ENCODE data around the gene TENM4. TPM values are rescaled to one million over a fixed set of nuclear protein-coding genes. Genes with fewer than 3 reads are reported as not detected.
A peak's percentile ranks its signal among the peaks of the same experiment; 100 is the strongest.

Gene TENM4
- total and polyA plus RNA-seq, 11 donors: 0.08 to 6.4 (median 1.0) TPM

DNA sequence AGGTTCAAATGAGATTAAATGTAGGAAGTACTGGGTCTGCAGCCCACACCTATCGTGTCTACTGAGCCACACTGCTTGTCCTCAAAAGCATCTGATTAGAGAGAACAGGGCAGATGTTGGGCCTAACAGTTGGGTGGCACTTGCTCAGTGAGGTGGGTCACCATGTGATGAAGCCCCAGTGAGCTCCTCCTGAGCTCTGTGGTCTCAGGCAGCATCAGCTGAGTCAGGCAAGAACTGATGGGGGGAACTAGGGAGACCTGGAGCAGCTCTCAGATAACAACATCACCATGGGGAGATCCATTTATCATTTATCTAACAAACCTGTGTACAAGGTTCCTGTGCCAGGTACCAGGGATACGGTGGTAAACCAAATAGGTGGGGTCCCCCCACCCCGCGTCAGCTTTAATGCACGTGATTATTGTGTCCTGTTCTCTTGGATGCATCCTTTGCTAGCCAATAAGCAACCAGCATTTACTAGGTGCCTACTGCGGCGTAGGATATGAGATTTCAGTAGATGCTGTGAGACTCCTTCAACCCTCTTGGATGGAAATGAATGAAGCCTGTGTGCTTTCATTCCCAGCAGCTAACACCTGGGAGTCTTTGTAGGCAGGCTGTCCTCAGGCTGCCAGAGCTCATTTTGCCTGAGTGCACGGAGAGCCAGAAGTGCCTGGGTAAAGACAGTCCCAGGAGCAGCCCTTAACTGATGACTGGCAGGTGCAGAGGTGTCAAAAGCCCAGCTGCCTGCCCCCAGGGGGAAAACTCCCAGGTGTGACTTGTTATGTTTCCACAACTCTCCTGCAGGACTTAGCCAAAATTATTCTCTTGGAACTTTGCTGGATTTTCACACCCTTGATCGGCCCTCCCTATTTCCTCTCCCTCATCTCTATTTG lies 792.6 kb downstream of the TENM4 start:
- DNase-seq: no peak
- 74 to 77% (median 76%) methylated on average over 9 of the region's 9 CpGs for WGBS, 4 donors
- no peaks in the 10 kb centered on the region for H3K4me1 ChIP-seq
- no peak for ATAC-seq
- peaks cover 0 to 16% (median 0%) of the 10 kb centered on the region in 9 donors for H3K27me3 ChIP-seq
- intact Hi-C loops (cut with DNase I): loop anchor here (2.0 to 10.0 kb wide), 15 partner anchors 64 to 847 kb away; no protein-coding TSS in a partner anchor
- H3K9me3 ChIP-seq: no peaks in the 10 kb centered on the region
- H3K4me3 ChIP-seq: no peak overlapping the region
- TF ChIP-seq, protein P1, sequence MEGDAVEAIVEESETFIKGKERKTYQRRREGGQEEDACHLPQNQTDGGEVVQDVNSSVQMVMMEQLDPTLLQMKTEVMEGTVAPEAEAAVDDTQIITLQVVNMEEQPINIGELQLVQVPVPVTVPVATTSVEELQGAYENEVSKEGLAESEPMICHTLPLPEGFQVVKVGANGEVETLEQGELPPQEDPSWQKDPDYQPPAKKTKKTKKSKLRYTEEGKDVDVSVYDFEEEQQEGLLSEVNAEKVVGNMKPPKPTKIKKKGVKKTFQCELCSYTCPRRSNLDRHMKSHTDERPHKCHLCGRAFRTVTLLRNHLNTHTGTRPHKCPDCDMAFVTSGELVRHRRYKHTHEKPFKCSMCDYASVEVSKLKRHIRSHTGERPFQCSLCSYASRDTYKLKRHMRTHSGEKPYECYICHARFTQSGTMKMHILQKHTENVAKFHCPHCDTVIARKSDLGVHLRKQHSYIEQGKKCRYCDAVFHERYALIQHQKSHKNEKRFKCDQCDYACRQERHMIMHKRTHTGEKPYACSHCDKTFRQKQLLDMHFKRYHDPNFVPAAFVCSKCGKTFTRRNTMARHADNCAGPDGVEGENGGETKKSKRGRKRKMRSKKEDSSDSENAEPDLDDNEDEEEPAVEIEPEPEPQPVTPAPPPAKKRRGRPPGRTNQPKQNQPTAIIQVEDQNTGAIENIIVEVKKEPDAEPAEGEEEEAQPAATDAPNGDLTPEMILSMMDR (IDR thresholded peaks at IDR 0.05): no peak
- TF ChIP-seq POLR2A (IDR thresholded peaks at IDR 0.05): no peak
- H3K36me3 ChIP-seq: no peaks in the 10 kb centered on the region
- no peak overlapping the region for H3K27ac ChIP-seq

DNA sequence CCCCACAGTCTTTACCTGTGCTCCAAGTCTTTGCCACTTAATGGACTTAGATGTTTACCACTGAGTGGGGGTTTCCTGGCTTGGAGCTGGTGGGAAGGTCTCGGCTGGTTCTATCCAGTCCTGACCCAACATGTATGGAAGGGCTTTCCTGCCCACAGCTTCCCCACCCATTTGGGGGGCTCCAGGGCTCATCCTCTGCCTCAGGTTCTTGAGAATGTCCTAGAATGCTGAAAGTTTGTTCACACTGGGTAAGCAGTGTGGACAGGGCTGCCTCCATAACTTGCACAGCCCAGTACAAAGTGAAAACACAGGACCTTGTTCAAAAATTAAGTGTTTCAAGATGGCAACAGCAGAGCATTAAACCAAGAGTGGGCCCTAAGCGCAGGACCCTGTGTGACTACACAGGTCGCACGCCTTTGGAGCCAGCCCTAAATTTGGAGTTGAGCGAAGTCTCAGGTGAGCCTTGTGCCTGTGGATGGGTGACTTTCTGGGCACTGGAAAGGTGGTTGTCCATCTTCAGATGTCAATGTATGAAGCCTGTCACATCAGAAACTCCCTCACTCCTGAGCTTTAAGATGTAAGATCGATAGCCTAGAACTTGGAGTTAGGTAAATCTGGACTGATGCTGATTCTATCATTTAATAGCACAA lies 793.4 kb downstream of the TENM4 start:
- H3K27me3 ChIP-seq: peaks cover 0 to 16% (median 0%) of the 10 kb centered on the region in 9 donors
- H3K4me3 ChIP-seq: no peak overlapping the region
- ATAC-seq (no peak), DNase-seq (no peak)
- H3K27ac ChIP-seq: no peak overlapping the region
- H3K36me3 ChIP-seq: no peaks in the 10 kb centered on the region
- WGBS, 4 donors: 79 to 96% (median 86%) methylated on average over 6 of the region's 6 CpGs
- no peak for TF ChIP-seq POLR2A (IDR thresholded peaks at IDR 0.05)
- TF ChIP-seq, protein P1 (IDR thresholded peaks at IDR 0.05): no peak
- H3K4me1 ChIP-seq: no peaks in the 10 kb centered on the region
- intact Hi-C loops (cut with DNase I): loop anchor here (2.0 to 10.0 kb wide), 15 partner anchors 65 to 847 kb away; no protein-coding TSS in a partner anchor
- no peaks in the 10 kb centered on the region for H3K9me3 ChIP-seq

DNA sequence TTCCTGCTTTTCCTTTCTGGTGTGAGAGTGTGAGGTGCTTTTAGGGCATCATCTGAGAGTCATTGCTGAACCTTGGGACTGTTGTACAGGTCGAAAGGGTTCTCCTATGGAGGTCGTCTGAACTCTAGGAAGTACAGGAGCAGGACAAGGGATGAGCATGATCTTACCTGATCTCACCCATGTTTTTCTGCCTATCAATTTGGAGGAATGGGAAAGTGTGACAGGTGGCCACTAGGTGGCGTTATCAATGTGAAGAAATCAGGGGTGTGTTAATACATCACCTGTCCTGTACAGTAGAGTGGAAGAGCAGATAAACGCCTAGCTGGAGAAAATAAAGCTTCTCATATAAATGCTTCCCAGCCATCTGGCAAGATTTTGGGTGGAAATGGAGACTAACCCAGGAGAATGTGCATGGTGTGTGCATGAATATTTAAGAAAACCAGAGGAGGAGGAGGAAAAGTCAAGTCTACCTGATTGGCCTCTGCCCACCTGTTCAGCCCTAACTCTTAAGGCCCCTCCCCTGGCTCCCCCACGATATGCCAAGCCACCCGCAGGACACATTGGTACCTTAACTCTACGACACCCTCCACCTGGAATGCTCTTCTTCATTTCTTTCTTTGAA lies 794.2 kb downstream of the TENM4 start:
- Histone ChIP-seq H3K4me1 (no peaks in the 10 kb centered on the region), H3K36me3 (no peaks in the 10 kb centered on the region), H3K27me3 (peaks cover 0 to 16% (median 0%) of the 10 kb centered on the region in 9 donors), H3K4me3 (no peak overlapping the region), H3K9me3 (no peaks in the 10 kb centered on the region), H3K27ac (no peak overlapping the region)
- ATAC-seq (peak; percentile 19 to 53 (median 44)), DNase-seq (no peak)
- intact Hi-C loops (cut with DNase I): loop anchor here (2.0 to 10.0 kb wide), 15 partner anchors 66 to 848 kb away; no protein-coding TSS in a partner anchor
- WGBS, 4 donors: 23 to 28% (median 25%) methylated on average over 7 of the region's 7 CpGs
- TF ChIP-seq POLR2A (IDR thresholded peaks at IDR 0.05): no peak
- TF ChIP-seq, protein P1 (IDR thresholded peaks at IDR 0.05): peak; percentile 65 to 83 (median 76)

Measured in heart left ventricle (tissue), 16 donors.